CD4-positive, alpha-beta T cell treated with Interleukin-6 at 100 ng/mL for 8 hours (primary cell): ENCODE data around the gene MBOAT1.
"Not testable (repeated sequence)": the region's sequence is repeated elsewhere in the genome, so short reads cannot be mapped to it uniquely, and the experiment has no call there.

ENCODE experiments used
- DNase-seq: peaks from one replicate; pipeline ENCODE4 v3.0.0-alpha.2; 2020; ENCODE audit warnings: mixed read lengths, low spot score

MBOAT1 gene

DNA sequence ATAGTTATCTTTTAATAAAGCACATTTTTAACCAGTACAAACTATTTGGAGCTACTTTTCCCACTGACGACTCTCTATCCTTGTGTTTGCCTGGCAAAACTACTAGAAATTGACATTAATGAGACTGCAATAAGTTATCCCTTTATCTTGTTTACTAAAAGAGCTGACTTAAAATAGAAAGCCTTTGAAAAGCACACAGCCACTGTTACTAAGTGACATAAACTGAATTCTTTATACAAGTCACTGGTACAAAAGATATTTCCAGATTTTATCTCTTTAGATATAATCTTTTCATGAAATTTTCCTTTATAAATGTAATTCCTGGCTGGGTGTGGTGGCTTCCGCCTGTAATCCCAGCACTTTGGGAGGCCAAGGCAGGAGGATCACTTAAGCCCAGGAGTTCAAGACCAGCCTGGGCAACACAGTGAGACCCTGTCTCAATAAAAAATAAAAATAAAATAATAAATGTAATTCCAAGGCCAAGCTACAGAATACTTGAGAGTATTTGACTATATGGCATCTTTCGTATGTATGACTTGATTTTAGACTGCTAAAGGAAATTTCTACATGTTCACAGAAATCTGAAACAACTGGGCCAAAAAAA, 9.5 kb downstream of the MBOAT1 start:
- no peak for DNase-seq

DNA sequence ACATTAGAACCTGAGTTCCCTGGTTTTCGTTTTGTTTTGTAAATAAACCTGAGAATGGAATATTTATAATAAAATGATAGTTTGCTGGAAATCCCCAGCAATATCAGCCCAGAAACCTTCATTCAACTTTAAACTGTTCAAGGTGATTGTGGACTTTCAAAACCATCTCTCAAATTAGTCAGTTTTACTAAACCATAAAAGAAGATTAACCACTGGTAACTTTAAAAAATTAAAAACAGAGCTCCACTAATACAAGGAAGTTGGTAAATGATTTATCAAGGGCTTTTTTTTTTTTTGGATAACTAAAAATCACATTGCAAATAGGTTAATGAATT, 10.0 kb downstream of the MBOAT1 start:
- no peak for DNase-seq

DNA sequence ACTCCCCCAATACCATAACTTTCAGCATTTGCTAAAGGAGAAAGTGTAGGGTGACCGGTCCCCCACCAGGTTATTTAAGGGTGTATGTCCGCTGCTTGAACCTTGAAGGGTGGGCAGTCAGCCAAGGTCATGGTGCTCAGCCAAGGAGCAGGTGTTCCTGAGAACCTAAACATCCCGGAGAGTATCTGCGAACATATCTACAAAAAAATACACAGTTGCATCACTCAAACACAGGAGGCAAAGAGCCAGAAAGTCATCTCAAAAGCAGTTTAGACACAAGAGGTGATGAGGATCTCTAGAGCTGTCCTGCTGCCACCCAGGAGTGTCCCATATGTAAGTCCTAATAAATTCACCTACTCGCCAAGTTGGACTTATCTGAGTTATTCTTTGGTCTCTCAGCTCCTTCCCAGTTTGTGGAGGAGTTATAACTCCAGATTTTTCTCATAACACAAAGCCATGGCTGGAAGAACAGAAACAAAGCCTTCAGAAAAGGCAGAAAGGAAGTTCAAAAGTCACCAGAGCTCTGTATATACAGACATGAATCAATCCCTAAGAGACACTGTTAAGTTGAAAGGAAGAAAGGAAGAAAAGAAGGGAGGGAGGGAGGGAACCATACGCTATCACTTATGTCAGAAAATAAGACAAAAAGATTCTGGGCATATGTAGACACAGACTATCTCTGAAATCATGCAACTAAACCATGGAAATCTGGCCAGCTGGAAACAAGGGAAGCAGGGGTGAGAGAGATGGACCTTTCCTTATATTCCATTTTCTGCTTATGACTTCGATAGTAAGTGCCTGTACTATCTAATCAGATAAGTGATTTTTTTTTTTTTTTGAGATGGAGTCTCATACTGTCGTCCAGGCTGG, 11.3 kb downstream of the MBOAT1 start:
- DNase-seq: no peak

- no peak for DNase-seq
Measured at GRCh38 chr6:20198775-20199174, 13.5 kb downstream of the MBOAT1 start.

GRCh38 chr6:20198156-20198774, 14.0 kb downstream of the MBOAT1 start:
- no peak for DNase-seq

- no peak for DNase-seq
Measured at GRCh38 chr6:20197251-20197650, 15.0 kb downstream of the MBOAT1 start.

- no peak for DNase-seq
Measured at GRCh38 chr6:20192625-20193024, 19.6 kb downstream of the MBOAT1 start.

DNA sequence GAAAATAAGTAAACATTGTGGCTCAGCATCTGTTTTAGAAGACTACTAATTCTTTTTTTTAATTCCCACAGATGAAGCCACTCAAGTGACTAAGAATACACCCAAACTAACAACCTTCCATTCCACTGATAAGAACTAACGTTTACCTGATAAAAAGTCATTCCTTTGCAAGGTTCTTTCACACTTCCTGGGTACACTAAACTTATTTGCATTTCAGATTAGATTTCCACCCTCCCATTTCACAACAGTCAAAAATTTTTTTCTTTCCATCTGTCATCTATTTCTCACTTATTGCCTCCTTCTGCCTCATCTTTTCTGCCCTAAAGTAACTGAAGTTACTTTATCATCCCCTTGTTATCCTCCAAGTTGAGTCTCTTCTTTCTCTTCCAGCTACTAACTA, 20.3 kb downstream of the MBOAT1 start:
- no peak for DNase-seq

DNA sequence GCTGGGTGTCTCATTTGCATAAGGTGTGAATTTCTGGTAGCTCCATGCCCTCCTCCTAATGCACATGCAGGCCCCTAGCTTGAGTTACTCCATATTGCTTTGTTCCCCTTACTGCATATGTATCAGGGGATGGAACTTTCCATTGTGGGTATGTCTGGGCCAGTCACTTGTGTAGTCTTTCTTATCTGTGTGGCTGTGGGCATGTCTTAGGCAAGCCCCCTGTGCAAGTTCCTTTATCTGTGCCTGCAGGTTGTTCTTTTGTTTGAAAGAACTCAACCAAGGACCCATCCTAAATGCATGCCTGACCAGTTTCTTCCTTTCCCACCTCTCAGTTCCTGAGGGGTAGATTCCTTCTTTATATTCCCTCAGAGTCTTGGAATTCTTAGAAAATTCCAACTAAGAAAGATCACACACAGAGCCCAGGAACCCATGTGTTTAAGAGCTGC, 23.6 kb downstream of the MBOAT1 start:
- no peak for DNase-seq

DNA sequence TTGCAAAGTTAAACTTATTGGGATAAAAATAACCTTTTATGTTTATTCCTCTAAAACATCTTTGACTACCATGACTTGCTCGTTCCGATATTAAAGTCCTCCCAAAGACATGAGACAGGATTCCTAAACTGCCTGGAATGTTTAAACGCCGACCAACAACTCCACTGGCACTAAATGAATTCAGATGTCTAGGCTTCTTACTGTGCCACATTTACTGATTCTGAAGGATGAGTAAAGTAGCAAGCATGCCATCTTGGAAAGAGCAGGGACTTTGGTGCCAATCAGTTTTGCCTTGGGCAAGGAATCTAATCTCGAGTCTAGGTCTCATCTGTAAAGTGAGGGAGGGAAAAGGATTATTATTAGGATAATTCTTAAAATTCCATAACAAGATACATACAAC, 25.3 kb downstream of the MBOAT1 start:
- DNase-seq: no peak

DNA sequence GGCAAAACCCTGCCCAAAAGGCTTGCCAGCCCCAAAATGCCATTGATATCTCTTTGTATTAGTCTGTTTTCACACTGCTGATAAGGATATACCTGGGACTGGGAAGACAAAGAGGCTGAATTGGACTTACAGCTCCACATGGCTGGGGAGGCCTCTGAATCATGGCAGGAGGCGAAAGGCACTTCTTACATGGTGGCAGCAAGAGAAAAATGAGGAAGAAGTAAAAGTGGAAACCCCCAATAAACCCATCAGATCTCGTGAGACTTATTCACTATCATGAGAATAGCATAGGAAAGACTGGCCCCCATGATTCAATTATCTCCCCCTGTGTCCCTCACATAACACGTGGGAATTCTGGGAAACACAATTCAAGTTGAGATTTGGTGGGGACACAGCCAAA, 28.6 kb downstream of the MBOAT1 start:
- DNase-seq: no peak

GRCh38 chr6:20182926-20183521, 29.2 kb downstream of the MBOAT1 start:
- no peak for DNase-seq

DNA sequence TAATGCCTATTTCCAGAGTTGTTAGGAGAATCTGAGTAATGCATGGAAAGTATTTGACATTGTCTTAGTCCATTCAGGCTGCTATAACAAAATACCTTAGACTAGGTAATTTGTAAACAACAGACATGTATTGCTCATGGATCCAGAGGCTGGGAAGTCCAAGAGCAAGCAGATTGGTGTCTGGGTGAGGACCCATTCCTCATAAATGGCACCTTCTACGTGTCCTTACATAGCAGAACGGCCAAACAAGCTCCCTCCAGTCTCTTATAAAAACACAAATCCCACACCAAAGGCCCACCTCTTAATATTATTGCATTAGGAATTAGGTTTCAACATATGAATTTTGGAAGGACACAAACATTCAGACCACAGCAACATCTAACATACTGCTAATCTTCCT, 30.2 kb downstream of the MBOAT1 start:
- no peak for DNase-seq

DNA sequence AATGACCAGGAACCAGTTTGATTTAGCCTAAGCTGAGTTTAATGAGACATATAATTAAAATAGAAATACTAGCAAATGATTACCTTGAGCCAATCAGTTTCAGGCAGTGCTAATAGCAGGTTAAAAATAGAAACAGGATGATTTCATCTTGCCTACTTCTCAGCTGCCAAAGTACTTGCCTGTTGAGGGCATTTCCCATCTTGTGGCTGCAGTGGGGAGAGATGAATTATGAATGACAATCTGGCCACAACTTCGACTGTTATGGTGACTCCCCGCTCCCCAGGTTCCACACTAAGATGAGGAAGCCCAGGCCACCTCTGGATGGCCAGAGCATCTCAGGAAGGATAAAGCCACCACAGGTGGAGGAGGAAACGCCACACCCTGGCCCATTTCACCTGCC, 31.3 kb downstream of the MBOAT1 start:
- no peak for DNase-seq

DNA sequence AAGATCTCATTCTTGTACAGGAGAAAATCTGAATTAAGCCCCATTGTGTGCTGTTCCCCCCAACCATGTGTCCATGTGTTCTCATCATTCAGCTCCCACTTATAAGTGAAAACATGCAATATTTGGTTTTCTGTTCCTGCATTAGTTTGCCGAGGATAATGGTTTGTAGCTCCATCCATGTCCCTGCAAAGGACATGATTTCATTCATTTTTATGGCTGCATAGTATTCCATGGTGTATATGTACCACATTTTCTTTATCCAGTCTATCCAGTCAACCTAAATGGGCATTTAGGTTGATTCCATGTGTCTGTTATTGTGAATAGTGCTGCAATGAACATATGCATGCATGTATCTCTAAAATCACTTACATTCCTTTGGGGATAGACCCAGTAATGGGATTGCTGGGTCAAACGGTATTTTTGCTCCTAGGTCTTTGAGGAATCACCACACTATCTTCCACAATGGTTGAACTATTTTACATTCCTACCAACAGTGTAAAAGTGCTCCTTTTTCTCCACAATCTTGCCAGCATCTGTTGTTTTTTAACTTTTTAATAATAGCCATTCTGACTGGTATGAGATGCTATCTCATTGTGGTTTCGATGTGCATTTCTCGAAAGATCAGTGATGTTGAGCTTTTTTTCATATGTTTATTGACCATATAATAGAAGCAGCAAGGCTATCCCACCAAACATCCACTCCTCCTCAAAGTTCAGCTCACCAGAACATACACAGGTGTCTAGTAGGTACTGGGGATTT, 32.8 kb downstream of the MBOAT1 start:
- not testable (repeated sequence) for DNase-seq

- no peak for DNase-seq
Measured at GRCh38 chr6:20178327-20178726, 33.9 kb downstream of the MBOAT1 start.

DNA sequence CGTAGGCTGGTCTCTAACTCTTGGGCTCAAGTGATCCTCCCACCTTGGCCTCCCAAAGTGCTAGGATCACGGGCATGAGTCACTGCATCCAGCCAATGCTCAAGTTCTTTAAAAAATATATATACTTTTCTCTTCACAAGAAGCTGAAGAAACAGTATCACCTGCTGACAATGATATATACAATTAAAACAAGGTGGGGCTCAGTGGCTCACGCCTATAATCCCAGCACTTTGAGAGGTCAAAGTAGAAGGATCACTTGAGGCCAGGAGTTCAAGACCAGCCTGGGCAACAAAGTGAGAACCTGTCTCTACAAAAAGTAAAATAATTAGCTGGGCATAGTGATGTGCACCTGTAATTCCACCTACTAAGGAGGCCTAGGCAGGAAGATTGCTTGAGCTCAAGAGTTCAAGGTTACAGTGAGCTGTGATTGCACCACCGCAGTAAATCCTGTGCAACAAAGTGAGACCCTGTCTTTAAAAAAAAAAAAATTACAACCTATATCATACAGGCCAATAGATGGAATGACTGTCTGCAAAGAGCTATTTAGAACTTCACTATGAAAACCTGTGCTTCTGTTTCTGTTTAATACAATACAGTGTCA, 36.4 kb downstream of the MBOAT1 start:
- DNase-seq: no peak

DNA sequence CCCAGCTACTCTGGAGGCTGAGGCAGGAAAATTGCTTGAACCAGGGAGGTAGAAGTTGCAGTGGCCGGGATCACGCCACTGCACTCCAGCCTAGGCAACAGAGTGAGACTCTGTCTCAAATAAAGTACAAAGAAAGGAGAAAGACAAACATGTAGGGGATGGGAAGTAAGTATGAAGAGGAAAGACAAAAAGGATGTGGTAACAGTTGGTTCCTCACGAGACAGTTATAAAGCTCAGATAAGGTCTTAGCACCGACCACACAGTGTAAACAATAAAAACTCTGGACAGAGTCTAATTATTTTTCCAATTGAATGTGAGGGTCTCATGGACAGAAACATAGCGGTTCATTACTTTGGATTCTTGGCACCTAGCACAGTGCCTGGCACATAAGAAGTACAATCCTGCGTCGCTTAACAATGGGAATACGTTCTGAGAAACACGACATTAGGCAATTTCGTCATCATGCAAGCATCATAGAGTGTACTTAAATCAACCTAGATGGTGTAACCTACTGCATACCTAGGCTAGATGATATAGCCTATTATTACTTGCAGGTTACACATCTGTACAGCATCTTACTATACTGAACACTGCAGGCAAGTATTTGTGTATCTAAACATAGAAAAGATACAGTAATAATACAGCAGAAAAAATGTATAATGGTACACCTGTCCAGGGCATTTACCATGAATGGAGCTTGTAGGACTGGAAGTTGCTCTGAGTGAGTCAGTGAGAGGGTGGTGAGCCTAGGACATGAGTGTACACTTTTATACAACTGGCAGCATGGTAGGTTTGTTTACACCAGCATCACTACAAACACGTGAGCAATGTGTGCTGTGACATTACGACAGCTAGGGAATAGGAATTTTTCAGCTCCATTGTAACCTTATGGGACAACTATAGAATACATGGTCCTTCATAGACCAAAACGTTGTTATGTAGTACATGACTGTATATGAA, 38.2 kb downstream of the MBOAT1 start:
- no peak for DNase-seq

DNA sequence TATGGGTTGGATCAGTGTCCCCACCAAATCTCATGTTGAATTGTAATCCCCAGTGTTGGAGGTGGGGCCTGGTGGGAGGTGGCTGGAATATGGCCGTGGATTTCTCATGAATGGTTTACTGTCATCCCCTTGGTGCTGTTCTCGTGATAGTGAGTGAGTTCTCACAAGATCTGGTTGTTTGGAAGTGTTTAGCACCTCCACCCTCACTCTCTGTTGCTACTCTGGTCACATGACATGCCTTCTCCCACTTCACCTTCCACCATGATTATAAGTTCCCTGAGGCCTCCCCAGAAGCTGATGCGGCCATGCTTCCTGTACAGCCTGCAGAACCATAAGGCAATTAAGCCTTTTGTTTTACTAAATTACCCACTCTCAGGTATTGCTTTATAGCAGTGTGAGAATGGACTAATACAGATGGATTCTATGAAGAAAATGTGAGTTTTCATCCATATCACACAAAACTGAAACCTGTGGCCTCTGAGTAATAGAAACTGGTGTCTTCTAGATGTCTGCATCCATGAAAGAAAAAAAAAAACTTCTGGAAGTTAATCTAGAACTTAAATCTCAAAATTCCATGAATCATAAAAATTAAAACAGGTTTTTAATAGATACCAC, 39.3 kb downstream of the MBOAT1 start:
- no peak for DNase-seq
